T-helper 2 cell treated with Interferon-gamma antibody and Interleukin-4, amounts not matched to agents 5 μg/mL and 100 μg/mL, for 36 hours (primary cell): ENCODE measurements around the gene TMPRSS11F.
"Not testable (repeated sequence)": the region's sequence is repeated elsewhere in the genome, so short reads cannot be mapped to it uniquely, and the experiment has no call there.

Experiments used
- DNase-seq: peaks from one replicate; pipeline ENCODE4 v3.0.0; 2021; ENCODE audit warnings: low spot score
- H3K27ac Mint-ChIP-seq: one replicate; pipeline ENCODE4 v1.8.0; 2021; ENCODE audit warnings: mild to moderate bottlenecking, mixed read lengths
- H3K27me3 Mint-ChIP-seq: one replicate; pipeline ENCODE4 v1.8.0; 2021; ENCODE audit warnings: low read depth, mixed read lengths
- H3K36me3 Mint-ChIP-seq: one replicate; pipeline ENCODE4 v1.8.0; 2021; ENCODE audit warnings: low read depth, mixed read lengths
- H3K4me1 Mint-ChIP-seq: one replicate; pipeline ENCODE4 v1.8.0; 2021; ENCODE audit warnings: low read depth, mixed read lengths
- H3K4me3 Mint-ChIP-seq: one replicate; pipeline ENCODE4 v1.8.0; 2022; ENCODE audit warnings: mild to moderate bottlenecking, moderate library complexity, mixed read lengths
- H3K9me3 Mint-ChIP-seq: one replicate; pipeline ENCODE4 v1.8.0; 2021; ENCODE audit warnings: mixed read lengths

TMPRSS11F gene

DNA sequence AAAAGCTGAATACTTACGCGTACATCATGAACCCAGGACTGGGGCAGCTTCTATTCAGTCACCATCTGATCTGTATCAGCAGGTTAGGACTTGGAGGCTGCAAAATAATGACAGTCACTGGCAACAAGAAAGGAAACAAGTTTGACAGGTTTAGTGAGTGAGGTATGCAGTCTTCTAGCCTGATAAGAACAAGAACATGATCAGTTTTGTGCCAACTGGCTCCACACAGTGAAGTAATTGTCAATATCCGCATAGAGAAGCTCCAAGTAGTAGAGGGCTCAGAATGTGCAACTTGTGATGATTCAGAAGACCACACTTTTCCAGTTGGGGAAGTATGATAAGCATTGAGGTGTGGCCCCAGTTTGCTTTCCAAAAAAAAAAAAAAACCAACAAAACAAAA, at the start of gene TMPRSS11F:
Gene TMPRSS11F, minus strand, starts transcription at position 77 of the 400 bp plus-strand sequence. Its CDS starts 49 bp downstream, at position 28.
- H3K36me3 Mint-ChIP-seq, result no peaks in the 10 kb centered on the region
- H3K9me3 Mint-ChIP-seq, result no peaks in the 10 kb centered on the region
- no peak within 1 kb of the TSS for H3K27ac Mint-ChIP-seq
- no peak within 1 kb of the TSS for H3K4me3 Mint-ChIP-seq
- no peak for DNase-seq
- no peaks in the 10 kb centered on the region for H3K4me1 Mint-ChIP-seq
- H3K27me3 Mint-ChIP-seq, result no peaks in the 10 kb centered on the region

DNA sequence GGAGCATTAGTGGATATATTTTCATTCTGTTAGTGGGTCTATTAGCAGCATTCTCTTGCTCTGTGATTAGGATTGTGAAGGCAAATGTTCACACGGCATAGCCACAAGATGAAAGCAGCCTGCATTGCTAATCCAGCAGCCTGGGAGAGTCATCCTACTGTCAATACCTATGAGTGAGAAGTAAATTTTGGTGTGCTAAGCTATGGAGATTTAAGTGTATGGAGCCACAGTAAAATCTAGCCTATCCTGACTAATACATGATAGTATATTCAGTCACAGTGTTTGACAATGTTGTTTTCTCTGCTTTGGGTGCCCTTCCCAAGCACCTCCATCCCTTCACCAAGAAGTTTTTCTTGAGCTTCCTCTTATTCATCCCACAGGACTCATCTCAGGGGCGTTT, 47.2 kb upstream of the TMPRSS11F start:
- no peak overlapping the region for H3K27ac Mint-ChIP-seq
- no peaks in the 10 kb centered on the region for H3K9me3 Mint-ChIP-seq
- H3K4me3 Mint-ChIP-seq, result no peak overlapping the region

DNA sequence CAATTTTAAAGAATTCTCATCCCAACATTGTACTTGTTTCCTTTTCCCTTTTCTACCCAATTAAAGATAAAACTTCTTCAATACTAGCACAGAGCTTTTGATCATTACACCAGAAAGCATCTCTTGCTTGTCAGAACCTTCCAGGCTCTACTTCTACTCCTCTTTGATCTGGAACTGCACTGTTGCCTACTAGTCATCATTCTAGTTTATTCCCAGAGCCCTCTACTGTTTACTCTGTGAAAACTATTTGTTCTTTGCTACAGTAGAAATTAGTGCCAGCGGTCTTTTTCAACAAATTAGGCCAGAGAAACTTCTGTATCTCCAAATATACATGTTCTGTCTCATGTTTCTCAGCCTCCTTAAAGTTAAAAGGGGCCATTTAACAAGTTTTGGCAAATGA, 46.8 kb upstream of the TMPRSS11F start:
- H3K36me3 Mint-ChIP-seq, result no peaks in the 10 kb centered on the region
- no peaks in the 10 kb centered on the region for H3K9me3 Mint-ChIP-seq
- H3K4me3 Mint-ChIP-seq, result no peak overlapping the region
- DNase-seq, result no peak
- H3K27ac Mint-ChIP-seq, result no peak overlapping the region
- peaks cover 2% of the 10 kb centered on the region for H3K27me3 Mint-ChIP-seq
- H3K4me1 Mint-ChIP-seq, result peaks cover 2% of the 10 kb centered on the region

More for the DNA sequence above, 47.2 kb upstream of the TMPRSS11F start:
- Mint-ChIP-seq H3K36me3 (no peaks in the 10 kb centered on the region), H3K4me1 (peaks cover 2% of the 10 kb centered on the region), H3K27me3 (peaks cover 2% of the 10 kb centered on the region)
- DNase-seq, result no peak

DNA sequence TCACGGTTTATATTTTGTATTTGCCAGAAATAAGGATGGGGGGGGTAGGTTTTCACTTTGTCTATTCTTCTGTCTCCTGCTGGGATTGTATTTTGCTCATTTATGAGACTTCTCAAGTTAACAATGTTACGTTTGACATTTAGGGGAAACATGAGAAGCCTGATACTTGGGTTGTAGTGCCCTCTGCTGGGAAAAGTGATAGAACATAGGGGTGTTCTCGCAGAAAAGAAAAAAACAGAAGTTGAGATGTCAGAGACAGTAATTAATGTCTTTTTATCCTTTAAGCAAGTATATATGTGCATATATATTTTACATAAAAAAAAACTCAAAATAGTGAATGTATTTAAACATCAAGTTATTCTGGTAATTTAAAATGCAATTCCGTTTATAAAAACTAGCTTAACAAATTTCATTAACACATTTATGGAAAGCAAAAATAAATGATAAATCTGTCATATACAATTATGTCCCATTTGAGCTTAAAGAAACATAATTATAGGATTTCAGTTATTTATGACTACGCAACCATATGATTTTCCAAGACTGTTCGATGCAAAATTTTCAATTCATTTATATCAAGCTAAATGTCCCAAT, 46.0 kb upstream of the TMPRSS11F start:
- Mint-ChIP-seq H3K4me3 (no peak overlapping the region), H3K36me3 (no peaks in the 10 kb centered on the region), H3K9me3 (no peaks in the 10 kb centered on the region), H3K27me3 (peaks cover 2% of the 10 kb centered on the region), H3K4me1 (peaks cover 2% of the 10 kb centered on the region), H3K27ac (no peak overlapping the region)
- peak; percentile 15 for DNase-seq

DNA sequence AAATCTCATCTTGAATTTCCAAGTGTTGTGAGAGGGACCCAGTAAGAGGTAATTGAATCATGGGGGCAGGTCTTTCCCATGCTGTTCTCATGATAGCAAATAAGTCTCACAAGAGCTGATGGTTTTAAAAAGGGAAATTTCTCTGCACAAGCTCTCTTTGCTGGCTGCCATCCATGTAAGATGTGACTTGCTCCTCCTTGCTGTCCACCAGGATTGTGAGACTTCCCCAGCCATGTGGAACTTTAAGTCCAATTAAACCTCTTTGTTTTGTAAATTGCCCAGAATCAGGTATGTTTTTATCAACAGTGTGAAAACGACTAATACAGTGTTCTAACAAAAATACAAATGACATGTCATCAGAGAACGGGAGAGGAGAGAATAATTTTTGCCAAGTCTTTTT, 44.7 kb upstream of the TMPRSS11F start:
- H3K9me3 Mint-ChIP-seq, H3K36me3 Mint-ChIP-seq, H3K27ac Mint-ChIP-seq, DNase-seq, H3K4me3 Mint-ChIP-seq, H3K4me1 Mint-ChIP-seq, H3K27me3 Mint-ChIP-seq: not testable (repeated sequence)

DNA sequence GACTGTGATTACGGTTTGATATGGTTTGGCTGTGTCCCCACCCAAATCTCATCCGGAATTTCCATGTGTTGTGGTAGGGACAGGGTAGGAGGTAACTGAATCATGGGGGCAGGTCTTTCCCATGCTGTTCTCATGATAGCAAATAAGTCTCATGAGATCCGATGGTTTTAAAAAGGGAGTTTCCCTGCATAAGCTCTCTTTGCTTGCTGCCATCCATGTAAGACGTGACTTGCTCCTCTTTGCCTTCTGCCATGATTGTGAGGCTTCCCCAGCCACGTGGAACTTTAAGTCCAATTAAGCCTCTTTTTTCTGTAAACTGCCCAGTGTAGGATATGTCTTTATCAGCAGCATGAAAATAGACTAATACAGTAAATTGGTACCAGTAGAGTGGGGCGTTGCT, 42.5 kb upstream of the TMPRSS11F start:
- not testable (repeated sequence) for H3K4me1 Mint-ChIP-seq, H3K36me3 Mint-ChIP-seq, DNase-seq, H3K4me3 Mint-ChIP-seq, H3K27me3 Mint-ChIP-seq, H3K27ac Mint-ChIP-seq, H3K9me3 Mint-ChIP-seq

DNA sequence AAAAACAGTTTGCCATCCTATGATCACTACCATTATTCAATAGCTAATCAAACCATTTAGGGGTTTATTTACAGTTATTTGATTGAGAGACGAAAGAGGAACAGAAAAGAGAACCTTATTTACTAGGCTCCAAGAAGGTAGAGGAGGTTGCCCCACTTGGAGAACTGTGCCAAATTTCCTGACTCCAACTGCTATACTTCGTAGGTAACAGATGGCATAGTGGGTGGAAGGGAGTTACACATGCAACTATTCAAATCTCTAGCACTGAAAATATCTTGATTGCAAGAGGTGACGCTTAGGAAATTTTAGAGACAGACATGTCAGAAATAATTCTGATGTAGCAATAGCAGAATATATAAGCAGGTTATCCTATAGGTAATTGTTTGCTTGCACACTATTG, 38.0 kb upstream of the TMPRSS11F start:
- Mint-ChIP-seq H3K27ac (no peak overlapping the region), H3K4me3 (no peak overlapping the region)
- DNase-seq, result no peak

DNA sequence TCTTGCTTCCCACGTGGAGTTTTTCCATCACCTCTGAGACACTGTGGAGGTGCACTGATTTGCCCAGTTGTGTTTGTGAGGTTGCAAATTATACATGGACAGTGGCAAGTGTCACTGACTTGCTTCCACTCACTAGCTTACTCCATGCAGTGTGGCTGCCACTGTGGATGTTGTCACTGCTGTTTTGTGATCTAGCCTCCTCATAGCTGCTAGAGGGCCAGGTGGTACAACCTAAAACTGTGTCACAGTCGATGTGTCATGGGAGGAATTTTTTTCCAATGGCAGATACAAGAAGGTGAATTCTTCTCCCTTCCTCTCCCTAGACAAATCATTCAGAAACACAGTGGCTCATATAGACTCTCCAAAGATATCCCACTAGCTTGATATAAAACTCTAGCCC, 37.5 kb upstream of the TMPRSS11F start:
- Mint-ChIP-seq H3K4me1 (no peaks in the 10 kb centered on the region), H3K27ac (no peak overlapping the region), H3K4me3 (no peak overlapping the region), H3K36me3 (no peaks in the 10 kb centered on the region), H3K27me3 (no peaks in the 10 kb centered on the region), H3K9me3 (no peaks in the 10 kb centered on the region)
- DNase-seq, result no peak

More for the DNA sequence above, 38.0 kb upstream of the TMPRSS11F start:
- peaks cover 2% of the 10 kb centered on the region for H3K27me3 Mint-ChIP-seq
- H3K36me3 Mint-ChIP-seq, result no peaks in the 10 kb centered on the region
- no peaks in the 10 kb centered on the region for H3K9me3 Mint-ChIP-seq
- no peaks in the 10 kb centered on the region for H3K4me1 Mint-ChIP-seq

DNA sequence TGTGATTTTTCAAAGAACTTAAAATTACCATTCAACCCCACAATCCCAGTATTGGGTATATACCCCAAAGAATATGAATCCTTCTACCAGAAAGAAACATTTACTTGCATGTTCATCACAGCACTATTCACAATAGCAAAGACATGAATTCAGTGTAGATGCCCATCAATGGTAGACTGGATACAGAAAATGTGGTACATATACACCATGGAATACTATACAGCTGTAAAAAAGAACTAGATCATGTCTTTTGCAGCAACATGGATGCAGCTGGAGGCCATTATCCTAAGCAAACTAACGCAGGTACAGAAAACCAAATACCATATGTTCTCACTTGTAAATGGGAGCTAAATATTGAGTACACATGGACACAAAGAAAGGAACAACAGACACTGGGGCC, 34.1 kb upstream of the TMPRSS11F start:
- Mint-ChIP-seq H3K36me3 (no peaks in the 10 kb centered on the region), H3K9me3 (no peaks in the 10 kb centered on the region), H3K27me3 (peaks cover 3% of the 10 kb centered on the region), H3K27ac (no peak overlapping the region), H3K4me1 (no peaks in the 10 kb centered on the region), H3K4me3 (no peak overlapping the region)
- DNase-seq, result no peak

DNA sequence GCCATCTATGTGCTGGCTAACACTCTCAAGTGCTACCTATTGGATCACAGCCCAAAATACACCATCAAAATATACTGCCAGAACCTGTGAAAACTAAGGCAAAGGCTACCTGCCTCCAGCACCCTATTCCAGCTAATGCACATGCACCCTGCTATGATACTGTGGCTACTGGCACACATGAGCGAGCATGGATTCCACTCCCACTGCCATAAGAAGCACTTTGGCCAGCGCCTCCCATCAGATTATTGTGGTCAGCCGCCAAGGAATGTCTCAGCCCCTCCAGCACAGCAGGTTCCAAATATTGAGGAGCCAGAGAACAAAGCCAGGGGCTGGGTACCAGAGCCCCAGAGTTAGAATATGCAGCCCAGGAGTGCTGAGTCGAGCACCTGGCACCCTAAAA, 32.5 kb upstream of the TMPRSS11F start:
- no peak overlapping the region for H3K27ac Mint-ChIP-seq
- H3K4me1 Mint-ChIP-seq, result no peaks in the 10 kb centered on the region
- DNase-seq, result no peak
- H3K27me3 Mint-ChIP-seq, result peaks cover 5% of the 10 kb centered on the region
- no peaks in the 10 kb centered on the region for H3K9me3 Mint-ChIP-seq
- H3K36me3 Mint-ChIP-seq, result no peaks in the 10 kb centered on the region
- no peak overlapping the region for H3K4me3 Mint-ChIP-seq

DNA sequence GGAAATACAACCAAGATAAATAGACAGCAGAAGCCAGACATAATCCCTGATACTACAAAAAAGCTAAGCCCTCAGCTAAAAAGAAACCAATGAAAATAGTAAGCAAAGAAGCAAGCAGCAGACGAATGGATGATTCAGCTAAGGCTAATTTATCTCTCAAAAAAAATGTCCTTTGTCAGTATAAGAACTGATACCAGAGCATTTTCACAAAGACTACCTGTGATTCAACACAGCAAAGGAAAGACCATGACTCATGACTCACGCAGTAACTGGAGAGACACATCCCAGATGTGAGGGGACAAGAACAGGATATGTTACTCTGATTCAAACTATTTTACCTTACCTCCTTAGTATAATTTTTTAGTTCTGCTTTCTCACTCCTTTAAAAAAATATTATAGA, 22.7 kb upstream of the TMPRSS11F start:
- Mint-ChIP-seq H3K9me3 (no peaks in the 10 kb centered on the region), H3K4me1 (no peaks in the 10 kb centered on the region), H3K4me3 (no peak overlapping the region), H3K27me3 (no peaks in the 10 kb centered on the region), H3K27ac (no peak overlapping the region), H3K36me3 (no peaks in the 10 kb centered on the region)
- no peak for DNase-seq

DNA sequence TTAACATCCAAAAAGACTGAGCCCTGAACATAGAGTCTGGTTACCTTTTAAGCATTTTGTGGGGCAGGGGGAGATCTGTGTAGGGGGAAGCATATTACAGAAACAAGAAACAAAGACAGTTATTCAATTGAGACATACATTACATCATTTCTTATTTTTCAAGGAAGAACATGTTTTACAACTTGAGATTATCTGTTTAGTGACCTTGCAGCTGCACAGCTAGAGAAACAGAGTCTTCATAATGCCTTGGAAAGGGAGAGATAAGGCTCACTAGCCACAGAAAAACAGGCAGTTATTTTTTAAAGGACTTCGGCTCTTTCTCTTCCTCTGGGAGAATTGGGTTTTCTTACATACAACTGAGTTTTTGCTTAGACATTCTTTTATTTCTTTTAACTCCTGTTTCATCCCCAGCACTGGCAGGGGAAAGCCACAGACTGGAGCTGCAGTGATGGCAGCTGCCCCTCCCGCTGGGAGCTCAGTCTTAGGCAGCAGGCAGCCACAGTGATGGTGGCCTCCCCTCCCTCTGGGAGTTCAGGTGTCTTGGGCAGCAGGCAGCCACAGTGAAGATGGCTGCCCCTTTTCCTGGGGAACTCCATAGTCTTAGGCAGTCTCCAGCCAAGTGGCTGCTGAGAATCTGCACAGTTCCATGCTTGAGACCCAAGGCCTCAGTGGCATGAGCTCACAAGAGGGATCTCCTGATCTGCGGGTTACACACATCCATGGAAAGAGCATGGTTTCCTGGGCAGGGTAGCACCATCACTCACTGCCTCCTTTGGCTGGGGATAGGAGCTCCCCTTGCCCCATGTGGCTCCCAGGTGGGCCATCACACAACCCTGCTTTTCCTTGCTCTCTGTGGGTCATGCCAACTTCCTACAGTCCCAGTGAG, 19.4 kb upstream of the TMPRSS11F start:
- Mint-ChIP-seq H3K9me3 (no peaks in the 10 kb centered on the region), H3K36me3 (no peaks in the 10 kb centered on the region), H3K4me3 (no peak overlapping the region), H3K27me3 (no peaks in the 10 kb centered on the region), H3K4me1 (no peaks in the 10 kb centered on the region), H3K27ac (no peak overlapping the region)
- no peak for DNase-seq

DNA sequence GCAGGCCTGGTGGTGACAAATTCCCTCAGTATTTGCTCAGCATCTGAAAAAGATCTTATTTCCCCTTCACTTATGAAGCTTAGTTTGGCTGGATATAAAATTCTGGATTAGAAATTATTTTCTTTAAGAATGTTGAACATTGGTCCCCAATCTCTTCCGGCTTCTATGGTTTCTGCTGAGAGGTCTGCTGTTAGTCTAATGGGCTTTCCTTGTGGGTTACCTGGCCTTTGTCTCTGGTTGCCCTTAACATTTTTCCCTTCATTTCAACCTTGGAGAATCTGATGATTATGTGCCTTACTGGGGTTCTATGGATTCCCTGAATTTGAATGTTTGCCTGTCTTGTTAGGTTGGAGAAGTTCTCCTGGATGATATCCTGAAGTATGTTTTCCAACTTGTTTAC, 17.4 kb upstream of the TMPRSS11F start:
- Mint-ChIP-seq H3K4me1 (no peaks in the 10 kb centered on the region), H3K27ac (no peak overlapping the region), H3K27me3 (no peaks in the 10 kb centered on the region), H3K4me3 (no peak overlapping the region), H3K9me3 (no peaks in the 10 kb centered on the region), H3K36me3 (no peaks in the 10 kb centered on the region)
- DNase-seq, result no peak

DNA sequence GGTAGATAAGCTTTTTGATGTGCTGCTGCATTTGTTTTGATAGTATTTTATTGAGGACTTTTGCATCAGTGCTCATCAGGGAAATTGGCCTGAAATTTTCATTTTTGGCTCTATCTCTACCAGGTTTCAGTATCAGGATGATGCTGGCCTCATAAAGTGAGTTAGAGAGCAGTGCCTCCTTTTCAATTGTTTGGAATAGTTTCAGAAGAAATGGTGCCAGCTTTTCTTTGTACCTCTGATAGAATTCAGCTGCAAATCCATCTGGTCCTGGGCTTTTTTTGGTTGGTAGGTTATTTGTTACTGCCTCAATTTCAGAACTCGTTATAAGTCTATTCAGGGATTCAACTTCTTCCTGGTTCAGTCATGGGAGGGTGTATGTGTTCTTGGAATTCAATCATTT, 15.6 kb upstream of the TMPRSS11F start:
- Mint-ChIP-seq H3K4me3 (no peak overlapping the region), H3K9me3 (no peaks in the 10 kb centered on the region), H3K4me1 (no peaks in the 10 kb centered on the region), H3K27me3 (no peaks in the 10 kb centered on the region), H3K27ac (no peak overlapping the region), H3K36me3 (no peaks in the 10 kb centered on the region)
- DNase-seq, result no peak
